Vagina (tissue), 2 donors: ENCODE data around the gene ANKS1A. TPM values are rescaled to one million over a fixed set of nuclear protein-coding genes. Genes with fewer than 3 reads are reported as not detected.
A peak's percentile ranks its signal among the peaks of the same experiment; 100 is the strongest.

Experiments
- DNase-seq, 2 donors: peaks; one replicate each; pipeline ENCODE4 v3.0.0-alpha.2; 2017; ENCODE audit errors: extremely low spot score in 2 of 2
- H3K27ac ChIP-seq: fragments of 200-600 bp; sonication (generic); one replicate; pipeline ENCODE4 v1.5.1; 2019
- H3K27me3 ChIP-seq: fragments of 200-600 bp; sonication (generic); one replicate; pipeline ENCODE4 v1.5.1; 2019
- H3K36me3 ChIP-seq, 2 donors: fragments of 200-600 bp; sonication (generic); one replicate each; pipeline ENCODE4 v1.5.1; 2017 to 2019
- H3K4me1 ChIP-seq: fragments of 200-600 bp; sonication (generic); one replicate; pipeline ENCODE4 v1.5.1; 2019
- H3K4me3 ChIP-seq, 2 donors: fragments of 200-600 bp; sonication (generic); 1 replicate in 1 of 2; 2 replicates in 1 of 2; pipeline ENCODE4 v1.5.1; 2016 to 2019
- H3K9me3 ChIP-seq: fragments of 200-600 bp; sonication (generic); one replicate; pipeline ENCODE4 v1.5.1; 2019
- POLR2A ChIP-seq, 2 donors: fragments of 450-650 bp; IDR thresholded peaks; one replicate each; pipeline ENCODE4 v1.6.1; 2017; ENCODE audit warnings: antibody characterized with exemption in 2 of 2, mild to moderate bottlenecking in 2 of 2, moderate library complexity in 2 of 2
- POLR2AphosphoS5 ChIP-seq, 2 donors: sonication (generic); formaldehyde crosslinking; IDR thresholded peaks; one replicate each; pipeline ENCODE4 v1.9.0; 2017; ENCODE audit warnings: antibody characterized with exemption in 2 of 2, mild to moderate bottlenecking in 2 of 2, low read depth in 1 of 2; ENCODE audit not compliant: insufficient read depth in 1 of 2
- intact Hi-C: fragments of 100-400 bp; cut with DNase I; formaldehyde crosslinking; loops from one replicate; pipeline ENCODE4 v1.15.1; 2023
- total RNA-seq: library from RNA; depleted of rRNA; stranded (reverse); fragments of >200 nt; gene quantifications from one replicate; pipeline ENCODE4 v1.2.3, GENCODE V29; 2016
- TF ChIP-seq, protein P1 (sequence below), 3 experiments: fragments of 450-650 bp in 2 of 3; fragments of 200-600 bp in 1 of 3; sonication (generic) in 1 of 3; IDR thresholded peaks; one replicate each; pipeline ENCODE4 v1.5.1; 2017 to 2019; ENCODE audit warnings: antibody characterized with exemption in 3 of 3, mild to moderate bottlenecking in 2 of 3, moderate library complexity in 2 of 3

The ANKS1A gene
- total RNA-seq, 1 donor from 2014 or later, result 24.3 TPM

DNA sequence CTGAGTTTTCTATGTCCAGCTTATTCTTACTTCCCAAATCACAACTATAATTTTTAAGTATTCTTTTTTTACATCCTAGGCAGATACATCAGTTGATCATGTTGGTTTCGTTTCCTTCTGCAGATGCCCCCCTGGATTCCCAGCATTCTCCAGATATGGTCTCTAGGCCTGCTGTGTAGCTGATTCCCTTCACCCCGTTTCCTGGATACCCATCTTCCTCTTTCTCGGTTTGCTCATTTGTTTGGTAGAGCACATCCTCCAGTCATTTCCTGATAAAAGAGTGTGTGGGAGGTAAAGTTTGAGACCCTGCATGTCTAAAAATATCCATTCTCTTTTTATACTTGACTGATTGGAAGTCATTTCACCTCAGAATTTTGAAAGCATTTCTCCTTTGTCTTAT lies 66.4 kb downstream of the ANKS1A start:
- Histone ChIP-seq H3K36me3 (no peaks in the 10 kb centered on the region), H3K27me3 (no peaks in the 10 kb centered on the region), H3K4me3 (no peak overlapping the region), H3K9me3 (no peaks in the 10 kb centered on the region), H3K27ac (no peak overlapping the region), H3K4me1 (peaks cover 18% of the 10 kb centered on the region)
- DNase-seq, result no peak
- intact Hi-C loops, result no loop called here
- TF ChIP-seq, protein P1, sequence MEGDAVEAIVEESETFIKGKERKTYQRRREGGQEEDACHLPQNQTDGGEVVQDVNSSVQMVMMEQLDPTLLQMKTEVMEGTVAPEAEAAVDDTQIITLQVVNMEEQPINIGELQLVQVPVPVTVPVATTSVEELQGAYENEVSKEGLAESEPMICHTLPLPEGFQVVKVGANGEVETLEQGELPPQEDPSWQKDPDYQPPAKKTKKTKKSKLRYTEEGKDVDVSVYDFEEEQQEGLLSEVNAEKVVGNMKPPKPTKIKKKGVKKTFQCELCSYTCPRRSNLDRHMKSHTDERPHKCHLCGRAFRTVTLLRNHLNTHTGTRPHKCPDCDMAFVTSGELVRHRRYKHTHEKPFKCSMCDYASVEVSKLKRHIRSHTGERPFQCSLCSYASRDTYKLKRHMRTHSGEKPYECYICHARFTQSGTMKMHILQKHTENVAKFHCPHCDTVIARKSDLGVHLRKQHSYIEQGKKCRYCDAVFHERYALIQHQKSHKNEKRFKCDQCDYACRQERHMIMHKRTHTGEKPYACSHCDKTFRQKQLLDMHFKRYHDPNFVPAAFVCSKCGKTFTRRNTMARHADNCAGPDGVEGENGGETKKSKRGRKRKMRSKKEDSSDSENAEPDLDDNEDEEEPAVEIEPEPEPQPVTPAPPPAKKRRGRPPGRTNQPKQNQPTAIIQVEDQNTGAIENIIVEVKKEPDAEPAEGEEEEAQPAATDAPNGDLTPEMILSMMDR (IDR thresholded peaks at IDR 0.05), result no peak
- no peak for TF ChIP-seq POLR2A (IDR thresholded peaks at IDR 0.05)
- TF ChIP-seq POLR2AphosphoS5 (IDR thresholded peaks at IDR 0.05; ENCODE audit: insufficient read depth in 1 of 2, low read depth in 1 of 2), result no peak

GRCh38 chr6:34957231-34957783 lies 68.3 kb downstream of the ANKS1A start:
- intact Hi-C loops, result no loop called here
- no peaks in the 10 kb centered on the region for H3K9me3 ChIP-seq
- no peaks in the 10 kb centered on the region for H3K27me3 ChIP-seq
- H3K4me3 ChIP-seq, result no peak overlapping the region
- DNase-seq, result no peak
- H3K4me1 ChIP-seq, result peaks cover 18% of the 10 kb centered on the region
- no peak overlapping the region for H3K27ac ChIP-seq
- TF ChIP-seq, protein P1 (IDR thresholded peaks at IDR 0.05), result no peak
- TF ChIP-seq POLR2A (IDR thresholded peaks at IDR 0.05), result no peak
- no peak for TF ChIP-seq POLR2AphosphoS5 (IDR thresholded peaks at IDR 0.05; ENCODE audit: insufficient read depth in 1 of 2, low read depth in 1 of 2)
- no peaks in the 10 kb centered on the region for H3K36me3 ChIP-seq

GRCh38 chr6:34958734-34959133 lies 69.7 kb downstream of the ANKS1A start:
- TF ChIP-seq, protein P1 (IDR thresholded peaks at IDR 0.05), result no peak
- TF ChIP-seq POLR2A (IDR thresholded peaks at IDR 0.05), result no peak
- no peak for TF ChIP-seq POLR2AphosphoS5 (IDR thresholded peaks at IDR 0.05; ENCODE audit: insufficient read depth in 1 of 2, low read depth in 1 of 2)
- DNase-seq, result no peak
- H3K36me3 ChIP-seq, result no peaks in the 10 kb centered on the region
- H3K4me3 ChIP-seq, result no peak overlapping the region
- peaks cover 18% of the 10 kb centered on the region for H3K4me1 ChIP-seq
- no peak overlapping the region for H3K27ac ChIP-seq
- H3K27me3 ChIP-seq, result no peaks in the 10 kb centered on the region
- no peaks in the 10 kb centered on the region for H3K9me3 ChIP-seq
- intact Hi-C loops, result no loop called here

GRCh38 chr6:34959224-34959623 lies 70.2 kb downstream of the ANKS1A start:
- TF ChIP-seq, protein P1 (IDR thresholded peaks at IDR 0.05), result no peak
- Histone ChIP-seq H3K27ac (no peak overlapping the region), H3K9me3 (no peaks in the 10 kb centered on the region), H3K4me1 (peaks cover 20% of the 10 kb centered on the region), H3K4me3 (no peak overlapping the region), H3K36me3 (no peaks in the 10 kb centered on the region), H3K27me3 (no peaks in the 10 kb centered on the region)
- DNase-seq, result no peak
- intact Hi-C loops, result no loop called here

DNA sequence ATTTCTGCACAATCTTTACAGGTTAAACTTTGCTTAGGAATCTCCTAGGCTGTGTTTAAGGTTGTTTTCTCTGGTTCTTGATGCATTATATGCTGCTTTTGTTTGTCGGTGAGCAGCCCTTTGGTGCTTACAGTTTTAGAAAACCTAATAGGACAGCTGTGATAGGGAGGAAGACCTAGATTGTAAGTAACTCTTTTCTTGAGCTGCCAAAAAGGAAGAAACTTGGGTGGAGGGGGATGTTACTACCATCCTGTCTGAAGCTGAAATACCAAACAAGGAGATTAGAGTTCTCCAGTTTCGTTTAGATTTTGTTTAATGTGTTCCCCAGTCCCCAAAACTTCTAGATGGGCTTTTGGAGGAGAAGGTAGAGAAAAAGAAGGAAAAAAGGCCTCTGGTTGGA lies 72.0 kb downstream of the ANKS1A start:
- Histone ChIP-seq H3K4me1 (peaks cover 30% of the 10 kb centered on the region), H3K4me3 (no peak overlapping the region), H3K36me3 (no peaks in the 10 kb centered on the region), H3K9me3 (no peaks in the 10 kb centered on the region), H3K27ac (no peak overlapping the region), H3K27me3 (no peaks in the 10 kb centered on the region)
- TF ChIP-seq POLR2AphosphoS5 (IDR thresholded peaks at IDR 0.05; ENCODE audit: insufficient read depth in 1 of 2, low read depth in 1 of 2), result peak in 1 of 2 donors; percentile 25
- TF ChIP-seq, protein P1 (IDR thresholded peaks at IDR 0.05), result no peak
- intact Hi-C loops, result no loop called here
- DNase-seq, result no peak
